Brain microvascular endothelial cell (primary cell): ENCODE data around the gene FCGR3A.
"Not testable (repeated sequence)": the region's sequence is repeated elsewhere in the genome, so short reads cannot be mapped to it uniquely, and the experiment has no call there.

Experiments used
- DNase-seq: peaks from one replicate; pipeline ENCODE4 v3.0.0-alpha.2; 2020
- H3K27ac ChIP-seq: fragments of 250-450 bp; sonication (Bioruptor Pico); 2 replicates; pipeline ENCODE4 v1.5.1; 2020; ENCODE audit warnings: mild to moderate bottlenecking, moderate library complexity
- H3K27me3 ChIP-seq: fragments of 250-450 bp; sonication (Bioruptor Pico); replicated peaks from 2 replicates; pipeline ENCODE4 v1.5.1; 2020; ENCODE audit warnings: mild to moderate bottlenecking
- H3K36me3 ChIP-seq: fragments of 250-450 bp; sonication (Bioruptor Pico); replicated peaks from 2 replicates; pipeline ENCODE4 v1.5.1; 2020; ENCODE audit warnings: mild to moderate bottlenecking
- H3K4me3 ChIP-seq: 2 replicates; pipeline ENCODE4 v1.5.1; 2011; ENCODE audit warnings: low read depth, mild to moderate bottlenecking, control low read depth, low read length, moderate library complexity
- CTCF ChIP-seq: IDR thresholded peaks from 2 replicates; pipeline ENCODE4 v1.5.1; 2011; ENCODE audit warnings: low read depth, mild to moderate bottlenecking, moderate library complexity, low read length, control low read depth, inconsistent platforms; ENCODE audit errors: missing control alignments
- in situ Hi-C: cut with HindIII; loops from 2 replicates; pipeline ENCODE4 v1.10.0; 2017; ENCODE audit warnings: low sequenced_read_pairs, low pct_ligation_motif_present

FCGR3A gene

GRCh38 chr1:161531986-161532643 is 17.5 kb downstream of the FCGR3A start:
- Histone ChIP-seq H3K27ac (no peak overlapping the region), H3K27me3 (no peaks in the 10 kb centered on the region), H3K4me3 (peak overlapping the region; percentile 66), H3K36me3 (no peaks in the 10 kb centered on the region)
- DNase-seq = no peak
- in situ Hi-C loops = no loop called here
- no peak for TF ChIP-seq CTCF

GRCh38 chr1:161530671-161531641 is 18.7 kb downstream of the FCGR3A start:
- H3K27me3 ChIP-seq, H3K36me3 ChIP-seq, in situ Hi-C loops: not testable (repeated sequence)
- H3K4me3 ChIP-seq = peak overlapping the region; percentile 66
- DNase-seq = peak; percentile 93
- H3K27ac ChIP-seq = peak overlapping the region; percentile 69

- H3K36me3 ChIP-seq, H3K27me3 ChIP-seq, in situ Hi-C loops, H3K27ac ChIP-seq: not testable (repeated sequence)
- H3K4me3 ChIP-seq = peak overlapping the region; percentile 66
- DNase-seq = peak; percentile 75
Measured at GRCh38 chr1:161530158-161530557, 19.5 kb downstream of the FCGR3A start.

- in situ Hi-C loops, H3K36me3 ChIP-seq, H3K27me3 ChIP-seq, DNase-seq, H3K27ac ChIP-seq: not testable (repeated sequence)
- H3K4me3 ChIP-seq = peak overlapping the region; percentile 66
Measured at GRCh38 chr1:161529463-161530104, 20.0 kb downstream of the FCGR3A start.

- in situ Hi-C loops, H3K4me3 ChIP-seq, H3K27me3 ChIP-seq, H3K27ac ChIP-seq, H3K36me3 ChIP-seq, DNase-seq: not testable (repeated sequence)
Measured at GRCh38 chr1:161528550-161528949, 21.1 kb downstream of the FCGR3A start.

- H3K4me3 ChIP-seq, H3K36me3 ChIP-seq, DNase-seq, H3K27me3 ChIP-seq, H3K27ac ChIP-seq, in situ Hi-C loops: not testable (repeated sequence)
Measured at GRCh38 chr1:161525918-161526317, 23.7 kb downstream of the FCGR3A start.

GRCh38 chr1:161525321-161525720 is 24.3 kb downstream of the FCGR3A start:
- H3K4me3 ChIP-seq, H3K27me3 ChIP-seq, in situ Hi-C loops, H3K27ac ChIP-seq, DNase-seq, H3K36me3 ChIP-seq: not testable (repeated sequence)

GRCh38 chr1:161524742-161525291 is 24.8 kb downstream of the FCGR3A start:
- H3K27ac ChIP-seq, H3K36me3 ChIP-seq, DNase-seq, H3K27me3 ChIP-seq, in situ Hi-C loops: not testable (repeated sequence)
- peak overlapping the region; percentile 37 for H3K4me3 ChIP-seq

GRCh38 chr1:161523817-161524741 is 25.5 kb downstream of the FCGR3A start, which contains the start of gene HSPA6:
TSS of gene HSPA6 (plus strand) at chr1:161524540. CDS start at chr1:161524659, 119 bp downstream.
- in situ Hi-C loops, H3K27me3 ChIP-seq, H3K36me3 ChIP-seq: not testable (repeated sequence)
- peak; percentile 73 for DNase-seq
- H3K27ac ChIP-seq = peak within 1 kb of the TSS; percentile 65
- H3K4me3 ChIP-seq = peak within 1 kb of the TSS; percentile 65

- H3K27me3 ChIP-seq, DNase-seq, H3K4me3 ChIP-seq, H3K36me3 ChIP-seq, in situ Hi-C loops, H3K27ac ChIP-seq: not testable (repeated sequence)
Measured at GRCh38 chr1:161523041-161523816, 26.4 kb downstream of the FCGR3A start.

- H3K4me3 ChIP-seq, H3K27ac ChIP-seq, DNase-seq, in situ Hi-C loops, H3K27me3 ChIP-seq, H3K36me3 ChIP-seq: not testable (repeated sequence)
Measured at GRCh38 chr1:161513953-161514352, 35.7 kb downstream of the FCGR3A start.
